GM23338 (cell line): ENCODE results near the gene SULT1C3. TPM values are rescaled to one million over a fixed set of nuclear protein-coding genes. Genes with fewer than 3 reads are reported as not detected.

ENCODE experiments used
- ATAC-seq: fragments of 200-7000 bp; cut with Tn5 transposase; 3 replicates; pipeline ENCODE4 v1.9.1; 2020
- DNase-seq: peaks from one replicate; pipeline ENCODE4 v3.0.0-alpha.2; 2015; ENCODE audit warnings: low spot score
- H2AFZ ChIP-seq: fragments of 200-600 bp; sonication (generic); 2 replicates; pipeline ENCODE4 v1.8.0; 2016; ENCODE audit warnings: antibody characterized with exemption, mild to moderate bottlenecking, moderate library complexity
- H3F3A ChIP-seq: fragments of 200-600 bp; sonication (generic); replicated peaks from 2 replicates; pipeline ENCODE4 v1.8.0; 2017; ENCODE audit warnings: antibody characterized with exemption, mixed run types, low read depth
- H3K27ac ChIP-seq: fragments of 200-600 bp; sonication (generic); 2 replicates; pipeline ENCODE4 v1.6.1; 2016; ENCODE audit warnings: low read depth
- H3K27me3 ChIP-seq: fragments of 200-600 bp; sonication (generic); 2 replicates; pipeline ENCODE4 v1.8.0; 2016; ENCODE audit warnings: mild to moderate bottlenecking, mixed run types, moderate library complexity; ENCODE audit not compliant: insufficient read depth
- H3K36me3 ChIP-seq: fragments of 200-600 bp; sonication (generic); 2 replicates; pipeline ENCODE4 v1.8.0; 2016; ENCODE audit warnings: mild to moderate bottlenecking; ENCODE audit not compliant: insufficient read depth
- H3K4me1 ChIP-seq: fragments of 200-600 bp; sonication (generic); 2 replicates; pipeline ENCODE4 v1.8.0; 2016; ENCODE audit warnings: mild to moderate bottlenecking, moderate library complexity; ENCODE audit not compliant: insufficient read depth
- H3K4me2 ChIP-seq: fragments of 200-600 bp; sonication (generic); 2 replicates; pipeline ENCODE4 v1.7.1; 2017; ENCODE audit warnings: mixed run types
- H3K4me3 ChIP-seq: fragments of 200-600 bp; sonication (generic); 2 replicates; pipeline ENCODE4 v1.6.1; 2016; ENCODE audit warnings: mixed run types
- H3K79me2 ChIP-seq: fragments of 200-600 bp; sonication (generic); replicated peaks from 2 replicates; pipeline ENCODE4 v1.8.0; 2017; ENCODE audit warnings: mild to moderate bottlenecking; ENCODE audit not compliant: insufficient read depth
- H3K9me2 ChIP-seq: fragments of 200-600 bp; sonication (generic); 2 replicates; pipeline ENCODE4 v1.8.0; 2017; ENCODE audit not compliant: insufficient read depth
- H4K20me1 ChIP-seq: fragments of 200-600 bp; sonication (generic); replicated peaks from 2 replicates; pipeline ENCODE4 v1.8.0; 2017; ENCODE audit warnings: mild to moderate bottlenecking; ENCODE audit not compliant: insufficient read depth
- H3K27ac Mint-ChIP-seq: 2 replicates; pipeline ENCODE4 v1.8.0; 2020; ENCODE audit warnings: inconsistent platforms, mild to moderate bottlenecking, moderate library complexity, mixed read lengths
- H3K27me3 Mint-ChIP-seq: 3 replicates; pipeline ENCODE4 v1.8.0; 2022; ENCODE audit warnings: low read depth, mild to moderate bottlenecking, moderate library complexity, mixed read lengths, inconsistent platforms; ENCODE audit not compliant: insufficient read depth, poor library complexity
- H3K36me3 Mint-ChIP-seq: 3 replicates; pipeline ENCODE4 v1.8.0; 2021; ENCODE audit warnings: low read depth, mild to moderate bottlenecking, inconsistent platforms, moderate library complexity, mixed read lengths
- H3K4me1 Mint-ChIP-seq: 3 replicates; pipeline ENCODE4 v1.8.0; 2020; ENCODE audit warnings: mild to moderate bottlenecking, inconsistent platforms, mixed read lengths
- H3K4me3 Mint-ChIP-seq: 3 replicates; pipeline ENCODE4 v1.8.0; 2021; ENCODE audit warnings: moderate library complexity, mild to moderate bottlenecking, inconsistent platforms, mixed read lengths
- H3K9me3 Mint-ChIP-seq: 3 replicates; pipeline ENCODE4 v1.8.0; 2020; ENCODE audit warnings: moderate library complexity, mild to moderate bottlenecking, inconsistent platforms, mixed read lengths
- CREB1 ChIP-seq: fragments of 250-450 bp; sonication (Bioruptor Pico); IDR thresholded peaks from 2 replicates; pipeline ENCODE4 v1.5.0; 2020; ENCODE audit warnings: low read depth, mild to moderate bottlenecking, moderate library complexity
- ETS1 ChIP-seq: IDR thresholded peaks from 2 replicates; pipeline ENCODE4 v1.6.1; 2016; ENCODE audit warnings: antibody characterized with exemption
- EZH2 ChIP-seq: fragments of 200-600 bp; sonication (generic); IDR thresholded peaks from one replicate; pipeline ENCODE4 v1.8.0; 2017; ENCODE audit warnings: antibody characterized with exemption, mild to moderate bottlenecking, low read depth; ENCODE audit not compliant: unreplicated experiment
- EZH2phosphoT487 ChIP-seq: fragments of 200-600 bp; sonication (generic); IDR thresholded peaks from one replicate; pipeline ENCODE4 v1.8.1; 2018; ENCODE audit warnings: antibody characterized with exemption; ENCODE audit not compliant: unreplicated experiment
- JUNB ChIP-seq: IDR thresholded peaks from one replicate; pipeline ENCODE4 v1.6.1; 2016; ENCODE audit warnings: antibody characterized with exemption; ENCODE audit not compliant: unreplicated experiment
- NANOG ChIP-seq: IDR thresholded peaks from 2 replicates; pipeline ENCODE4 v1.6.1; 2016; ENCODE audit warnings: antibody characterized with exemption, borderline replicate concordance
- POLR2AphosphoS5 ChIP-seq: IDR thresholded peaks from 2 replicates; pipeline ENCODE4 v1.6.1; 2016; ENCODE audit warnings: antibody characterized with exemption, low read depth
- STAT1 ChIP-seq: IDR thresholded peaks from one replicate; pipeline ENCODE4 v1.6.1; 2016; ENCODE audit warnings: antibody characterized with exemption; ENCODE audit not compliant: unreplicated experiment
- ZNF114 ChIP-seq: fragments of 250-450 bp; sonication (Bioruptor Pico); IDR thresholded peaks from 2 replicates; pipeline ENCODE4 v1.5.0; 2020; ENCODE audit warnings: mild to moderate bottlenecking, moderate library complexity
- ZNF331 ChIP-seq: fragments of 250-450 bp; sonication (Bioruptor Pico); IDR thresholded peaks from 2 replicates; pipeline ENCODE4 v1.5.0; 2020; ENCODE audit warnings: low read depth, mild to moderate bottlenecking, moderate library complexity
- polyA plus RNA-seq: library from polyadenylated mRNA; unstranded; fragments of >200 nt; fragmentation: Nextera tagmentation; extraction: Ambion mirVana; gene quantifications from 2 replicates; pipeline ENCODE4 v1.2.1, GENCODE V29; 2016
- total RNA-seq: library from RNA; depleted of rRNA; stranded (reverse); fragments of >200 nt; shearing (Covaris generic); gene quantifications from 2 replicates; pipeline ENCODE4 v1.2.3, GENCODE V29; 2014
- TF ChIP-seq, protein P1 (sequence below), 2 experiments: fragments of 200-600 bp in 1 of 2; sonication (generic) in 1 of 2; conservative IDR thresholded peaks; 2 replicates each; pipeline versions ENCODE4 v1.5.1 to v1.6.1; 2016 to 2017; ENCODE audit warnings: antibody characterized with exemption in 2 of 2, low read depth in 2 of 2, mild to moderate bottlenecking in 2 of 2, moderate library complexity in 1 of 2
- TF ChIP-seq, protein P2 (sequence below): IDR thresholded peaks from one replicate; pipeline ENCODE4 v1.6.1; 2018; ENCODE audit warnings: antibody characterized with exemption; ENCODE audit not compliant: unreplicated experiment

Gene SULT1C3
- total and polyA plus RNA-seq, 2 experiments from 2014 or later: not detected

DNA sequence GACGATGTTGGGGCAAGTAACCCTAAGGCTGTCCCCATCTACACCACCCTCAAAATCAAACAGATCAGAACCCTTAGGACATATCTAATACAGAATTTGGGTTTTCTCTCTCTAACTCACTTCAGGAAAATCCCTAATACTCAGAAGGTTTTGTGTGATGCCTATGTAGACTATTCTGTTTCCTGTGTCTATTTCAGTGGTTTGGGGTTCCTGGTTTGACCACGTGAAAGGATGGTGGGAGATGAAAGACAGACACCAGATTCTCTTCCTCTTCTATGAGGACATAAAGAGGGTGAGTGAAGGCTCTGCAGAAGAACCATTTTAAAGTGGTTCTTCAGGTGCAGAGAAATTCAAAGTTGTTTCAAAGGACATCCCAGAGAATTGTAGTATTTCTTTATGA, 65.2 kb downstream of the SULT1C3 start (continued):
- TF ChIP-seq ETS1 (no peak), POLR2AphosphoS5 (no peak), NANOG (no peak), EZH2 (no peak), ZNF114 (CRISPR knock-in tag) (no peak), EZH2phosphoT487 (no peak), ZNF331 (no peak), CREB1 (CRISPR knock-in tag) (no peak), JUNB (no peak)
- TF ChIP-seq, protein P1, sequence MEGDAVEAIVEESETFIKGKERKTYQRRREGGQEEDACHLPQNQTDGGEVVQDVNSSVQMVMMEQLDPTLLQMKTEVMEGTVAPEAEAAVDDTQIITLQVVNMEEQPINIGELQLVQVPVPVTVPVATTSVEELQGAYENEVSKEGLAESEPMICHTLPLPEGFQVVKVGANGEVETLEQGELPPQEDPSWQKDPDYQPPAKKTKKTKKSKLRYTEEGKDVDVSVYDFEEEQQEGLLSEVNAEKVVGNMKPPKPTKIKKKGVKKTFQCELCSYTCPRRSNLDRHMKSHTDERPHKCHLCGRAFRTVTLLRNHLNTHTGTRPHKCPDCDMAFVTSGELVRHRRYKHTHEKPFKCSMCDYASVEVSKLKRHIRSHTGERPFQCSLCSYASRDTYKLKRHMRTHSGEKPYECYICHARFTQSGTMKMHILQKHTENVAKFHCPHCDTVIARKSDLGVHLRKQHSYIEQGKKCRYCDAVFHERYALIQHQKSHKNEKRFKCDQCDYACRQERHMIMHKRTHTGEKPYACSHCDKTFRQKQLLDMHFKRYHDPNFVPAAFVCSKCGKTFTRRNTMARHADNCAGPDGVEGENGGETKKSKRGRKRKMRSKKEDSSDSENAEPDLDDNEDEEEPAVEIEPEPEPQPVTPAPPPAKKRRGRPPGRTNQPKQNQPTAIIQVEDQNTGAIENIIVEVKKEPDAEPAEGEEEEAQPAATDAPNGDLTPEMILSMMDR (conservative IDR thresholded peaks at IDR 0.05; ENCODE audit: low read depth in 2 of 2): no peak

DNA sequence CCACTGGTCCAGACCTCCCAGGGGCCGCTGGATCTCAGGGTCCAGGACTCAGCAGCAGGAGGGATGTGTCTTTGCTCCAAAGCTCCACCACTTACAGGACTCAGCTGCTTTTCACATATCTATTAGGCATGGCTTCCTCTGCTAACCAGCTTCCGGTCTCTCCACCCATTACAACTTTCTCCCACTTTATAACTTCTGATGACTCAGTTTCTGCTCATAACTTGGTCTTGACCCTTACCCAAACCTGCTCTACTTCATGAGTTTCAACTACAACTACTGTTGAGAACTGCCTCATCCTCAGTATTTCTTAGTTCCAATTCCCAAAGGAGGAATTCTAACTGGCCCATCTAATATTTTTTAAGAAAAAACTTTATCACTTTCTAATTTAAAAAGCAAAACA, 66.1 kb downstream of the SULT1C3 start:
- Histone ChIP-seq H3K36me3 (no peaks in the 10 kb centered on the region), H3K9me2 (0 out of 2 replicates have a peak, but pooled peaks cover 9% of the 10 kb centered on the region), H3K4me1 (no peaks in the 10 kb centered on the region), H4K20me1 (no peaks in the 10 kb centered on the region), H3K79me2 (no peaks in the 10 kb centered on the region), H3K27ac (no peak overlapping the region), H3F3A (no peaks in the 10 kb centered on the region), H2AFZ (no peak overlapping the region), H3K4me2 (no peak overlapping the region), H3K4me3 (no peak overlapping the region), H3K27me3 (no peaks in the 10 kb centered on the region)
- H3K4me3 Mint-ChIP-seq: no peak overlapping the region
- H3K36me3 Mint-ChIP-seq: no peaks in the 10 kb centered on the region
- H3K9me3 Mint-ChIP-seq: no peaks in the 10 kb centered on the region
- ATAC-seq (no peak), DNase-seq (no peak)
- no peak overlapping the region for H3K27ac Mint-ChIP-seq
- H3K4me1 Mint-ChIP-seq: no peaks in the 10 kb centered on the region
- H3K27me3 Mint-ChIP-seq: peaks cover 4% of the 10 kb centered on the region
- TF ChIP-seq JUNB (no peak), ETS1 (no peak), ZNF114 (CRISPR knock-in tag) (no peak), POLR2AphosphoS5 (no peak), STAT1 (no peak), NANOG (no peak), EZH2 (no peak), ZNF331 (no peak)
- TF ChIP-seq, protein P1 (conservative IDR thresholded peaks at IDR 0.05; ENCODE audit: low read depth in 2 of 2): no peak
- TF ChIP-seq, protein P2, sequence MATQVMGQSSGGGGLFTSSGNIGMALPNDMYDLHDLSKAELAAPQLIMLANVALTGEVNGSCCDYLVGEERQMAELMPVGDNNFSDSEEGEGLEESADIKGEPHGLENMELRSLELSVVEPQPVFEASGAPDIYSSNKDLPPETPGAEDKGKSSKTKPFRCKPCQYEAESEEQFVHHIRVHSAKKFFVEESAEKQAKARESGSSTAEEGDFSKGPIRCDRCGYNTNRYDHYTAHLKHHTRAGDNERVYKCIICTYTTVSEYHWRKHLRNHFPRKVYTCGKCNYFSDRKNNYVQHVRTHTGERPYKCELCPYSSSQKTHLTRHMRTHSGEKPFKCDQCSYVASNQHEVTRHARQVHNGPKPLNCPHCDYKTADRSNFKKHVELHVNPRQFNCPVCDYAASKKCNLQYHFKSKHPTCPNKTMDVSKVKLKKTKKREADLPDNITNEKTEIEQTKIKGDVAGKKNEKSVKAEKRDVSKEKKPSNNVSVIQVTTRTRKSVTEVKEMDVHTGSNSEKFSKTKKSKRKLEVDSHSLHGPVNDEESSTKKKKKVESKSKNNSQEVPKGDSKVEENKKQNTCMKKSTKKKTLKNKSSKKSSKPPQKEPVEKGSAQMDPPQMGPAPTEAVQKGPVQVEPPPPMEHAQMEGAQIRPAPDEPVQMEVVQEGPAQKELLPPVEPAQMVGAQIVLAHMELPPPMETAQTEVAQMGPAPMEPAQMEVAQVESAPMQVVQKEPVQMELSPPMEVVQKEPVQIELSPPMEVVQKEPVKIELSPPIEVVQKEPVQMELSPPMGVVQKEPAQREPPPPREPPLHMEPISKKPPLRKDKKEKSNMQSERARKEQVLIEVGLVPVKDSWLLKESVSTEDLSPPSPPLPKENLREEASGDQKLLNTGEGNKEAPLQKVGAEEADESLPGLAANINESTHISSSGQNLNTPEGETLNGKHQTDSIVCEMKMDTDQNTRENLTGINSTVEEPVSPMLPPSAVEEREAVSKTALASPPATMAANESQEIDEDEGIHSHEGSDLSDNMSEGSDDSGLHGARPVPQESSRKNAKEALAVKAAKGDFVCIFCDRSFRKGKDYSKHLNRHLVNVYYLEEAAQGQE: no peak
